Bronchial epithelial cell (primary cell): ENCODE results near the gene ZAR1. TPM values are rescaled to one million over a fixed set of nuclear protein-coding genes. Genes with fewer than 3 reads are reported as not detected.
A peak's percentile ranks its signal among the peaks of the same experiment; 100 is the strongest.
"Not testable (repeated sequence)": the region's sequence is repeated elsewhere in the genome, so short reads cannot be mapped to it uniquely, and the experiment has no call there.

Experiments
- DNase-seq: peaks from one replicate; pipeline ENCODE4 v3.0.0-alpha.2; 2010; ENCODE audit warnings: low read depth
- FAIRE-seq: peaks from 2 replicates; lab custom pipeline; 2011; peaks lifted over from hg19 to GRCh38; lab: Jason Lieb, UNC
- H3K27me3 ChIP-seq: 2 replicates; pipeline ENCODE4 v1.5.1; 2011; ENCODE audit warnings: low read length; ENCODE audit not compliant: control insufficient read depth, insufficient read depth
- H3K36me3 ChIP-seq: 2 replicates; pipeline ENCODE4 v1.5.1; 2011; ENCODE audit warnings: low read length; ENCODE audit not compliant: control insufficient read depth, insufficient read depth
- H3K4me3 ChIP-seq: 2 replicates; pipeline ENCODE4 v1.5.1; 2011; ENCODE audit warnings: mild to moderate bottlenecking, low read depth, low read length, control low read depth
- total RNA-seq: library from RNA; depleted of rRNA; stranded (reverse); fragments of >200 nt; gene quantifications from 2 replicates; pipeline ENCODE4 v1.2.1, GENCODE V29; 2014
- TF ChIP-seq, protein P1 (sequence below): IDR thresholded peaks from 2 replicates; pipeline ENCODE4 v1.5.1; 2011; ENCODE audit warnings: mild to moderate bottlenecking, moderate library complexity, low read length, control low read depth, inconsistent platforms; ENCODE audit not compliant: insufficient read depth, severe bottlenecking

The ZAR1 gene, protein sequence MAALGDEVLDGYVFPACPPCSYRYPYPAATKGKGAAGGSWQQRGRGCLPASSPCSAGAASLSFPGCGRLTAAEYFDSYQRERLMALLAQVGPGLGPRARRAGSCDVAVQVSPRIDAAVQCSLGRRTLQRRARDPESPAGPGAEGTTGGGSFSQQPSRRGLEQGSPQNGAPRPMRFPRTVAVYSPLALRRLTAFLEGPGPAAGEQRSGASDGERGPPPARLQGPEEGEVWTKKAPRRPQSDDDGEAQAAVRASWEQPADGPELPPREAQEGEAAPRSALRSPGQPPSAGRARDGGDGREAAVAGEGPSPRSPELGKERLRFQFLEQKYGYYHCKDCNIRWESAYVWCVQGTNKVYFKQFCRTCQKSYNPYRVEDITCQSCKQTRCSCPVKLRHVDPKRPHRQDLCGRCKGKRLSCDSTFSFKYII
- under 0.01 TPM in 1 of 2 replicates, not detected in the other for total RNA-seq

DNA sequence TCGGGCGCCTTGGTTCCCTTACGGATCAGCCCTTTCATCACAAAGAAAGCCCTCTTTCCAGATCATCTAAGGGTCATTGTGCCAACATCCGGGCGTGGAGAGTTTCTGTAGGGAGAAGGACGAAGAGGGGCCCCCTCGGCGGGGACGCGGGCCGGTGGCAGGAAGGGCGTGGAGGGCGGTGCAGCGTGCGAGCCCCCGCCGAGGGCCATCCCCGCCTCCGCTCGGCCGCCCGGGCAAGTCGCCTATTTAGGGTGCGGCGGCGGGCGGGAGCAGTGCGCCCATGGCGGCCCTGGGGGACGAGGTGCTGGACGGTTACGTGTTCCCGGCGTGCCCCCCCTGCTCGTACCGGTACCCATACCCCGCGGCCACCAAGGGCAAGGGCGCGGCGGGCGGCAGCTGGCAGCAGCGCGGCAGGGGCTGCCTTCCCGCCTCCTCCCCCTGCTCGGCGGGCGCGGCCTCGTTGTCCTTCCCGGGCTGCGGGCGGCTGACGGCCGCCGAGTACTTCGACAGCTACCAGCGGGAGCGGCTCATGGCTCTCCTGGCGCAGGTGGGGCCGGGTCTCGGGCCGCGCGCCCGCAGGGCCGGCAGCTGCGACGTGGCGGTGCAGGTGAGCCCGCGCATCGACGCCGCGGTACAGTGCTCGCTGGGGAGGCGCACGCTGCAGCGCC, at the start of gene ZAR1:
Gene ZAR1 (plus strand): TSS at position 241 of the 668 bp plus-strand sequence. CDS start 40 bp downstream, at position 281.
- H3K36me3 ChIP-seq, result no peaks in the 10 kb centered on the region
- H3K4me3 ChIP-seq, result peak within 1 kb of the TSS; percentile 27
- FAIRE-seq, result no peak
- TF ChIP-seq, protein P1, sequence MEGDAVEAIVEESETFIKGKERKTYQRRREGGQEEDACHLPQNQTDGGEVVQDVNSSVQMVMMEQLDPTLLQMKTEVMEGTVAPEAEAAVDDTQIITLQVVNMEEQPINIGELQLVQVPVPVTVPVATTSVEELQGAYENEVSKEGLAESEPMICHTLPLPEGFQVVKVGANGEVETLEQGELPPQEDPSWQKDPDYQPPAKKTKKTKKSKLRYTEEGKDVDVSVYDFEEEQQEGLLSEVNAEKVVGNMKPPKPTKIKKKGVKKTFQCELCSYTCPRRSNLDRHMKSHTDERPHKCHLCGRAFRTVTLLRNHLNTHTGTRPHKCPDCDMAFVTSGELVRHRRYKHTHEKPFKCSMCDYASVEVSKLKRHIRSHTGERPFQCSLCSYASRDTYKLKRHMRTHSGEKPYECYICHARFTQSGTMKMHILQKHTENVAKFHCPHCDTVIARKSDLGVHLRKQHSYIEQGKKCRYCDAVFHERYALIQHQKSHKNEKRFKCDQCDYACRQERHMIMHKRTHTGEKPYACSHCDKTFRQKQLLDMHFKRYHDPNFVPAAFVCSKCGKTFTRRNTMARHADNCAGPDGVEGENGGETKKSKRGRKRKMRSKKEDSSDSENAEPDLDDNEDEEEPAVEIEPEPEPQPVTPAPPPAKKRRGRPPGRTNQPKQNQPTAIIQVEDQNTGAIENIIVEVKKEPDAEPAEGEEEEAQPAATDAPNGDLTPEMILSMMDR, result no peak
- no peak for DNase-seq
- H3K27me3 ChIP-seq, result peaks cover 23% of the 10 kb centered on the region

DNA sequence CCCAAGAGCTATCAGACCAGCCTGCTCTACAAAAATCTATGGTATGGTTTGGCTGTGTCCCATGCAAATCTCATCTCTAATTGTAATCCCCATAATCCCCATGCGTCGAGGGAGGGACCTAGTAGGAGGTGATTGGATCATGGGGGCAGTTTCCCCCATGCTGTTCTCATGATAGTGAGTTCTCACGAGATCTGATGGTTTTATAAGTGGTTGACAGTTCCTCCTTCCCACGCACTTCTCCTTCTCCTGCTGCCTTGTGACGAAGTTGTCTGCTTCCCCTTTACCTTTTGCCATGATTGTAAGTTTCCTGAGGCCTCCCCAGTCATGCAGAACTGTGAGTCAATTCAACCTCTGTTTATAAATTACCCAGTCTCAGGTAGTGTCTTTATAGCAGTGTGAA, 49.1 kb upstream of the ZAR1 start:
- not testable (repeated sequence) for H3K36me3 ChIP-seq, H3K27me3 ChIP-seq, H3K4me3 ChIP-seq, DNase-seq, FAIRE-seq

DNA sequence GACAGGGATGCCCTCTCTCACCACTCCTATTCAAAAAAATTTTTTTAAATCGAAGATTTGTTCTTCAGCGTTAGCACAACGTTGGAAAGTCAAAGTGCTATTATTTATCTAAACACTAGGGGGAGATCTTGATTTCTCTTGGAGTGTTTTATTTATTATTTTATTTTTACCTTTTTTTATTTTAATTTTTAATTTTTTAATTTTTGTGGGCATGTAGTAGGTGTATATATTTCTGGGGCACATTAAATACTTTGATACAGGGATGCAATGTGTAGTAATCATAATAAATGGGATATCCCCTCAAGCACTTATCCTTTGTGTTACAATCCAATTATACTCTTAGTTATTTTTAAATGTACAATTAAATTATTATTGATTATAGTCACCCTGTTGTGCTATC, 44.3 kb upstream of the ZAR1 start:
- peak; percentile 22 for DNase-seq
- Histone ChIP-seq H3K4me3 (no peak overlapping the region), H3K27me3 (no peaks in the 10 kb centered on the region), H3K36me3 (no peaks in the 10 kb centered on the region)
- FAIRE-seq, result no peak
- TF ChIP-seq, protein P1, result peak; percentile 9

DNA sequence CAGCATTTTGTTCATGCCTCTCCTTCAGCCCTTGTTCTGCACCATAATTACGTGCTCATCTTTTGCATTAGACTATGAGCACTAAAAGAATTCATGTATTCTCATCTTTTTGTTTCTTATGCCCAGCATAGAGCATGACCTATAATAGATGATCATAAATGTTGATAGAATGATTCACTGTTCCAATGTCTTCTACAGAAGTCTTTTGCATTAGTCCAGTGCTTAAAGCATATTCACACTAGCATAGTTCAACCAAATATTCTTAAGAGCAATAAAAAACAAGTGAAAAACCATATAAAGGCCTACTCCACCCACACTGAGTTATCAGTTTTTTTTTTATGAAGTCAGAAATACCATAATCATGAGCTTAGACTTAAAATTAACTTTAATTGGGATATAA, 43.4 kb upstream of the ZAR1 start:
- no peak for DNase-seq
- H3K27me3 ChIP-seq, result no peaks in the 10 kb centered on the region
- TF ChIP-seq, protein P1, result no peak
- no peak overlapping the region for H3K4me3 ChIP-seq
- FAIRE-seq, result no peak
- H3K36me3 ChIP-seq, result no peaks in the 10 kb centered on the region

DNA sequence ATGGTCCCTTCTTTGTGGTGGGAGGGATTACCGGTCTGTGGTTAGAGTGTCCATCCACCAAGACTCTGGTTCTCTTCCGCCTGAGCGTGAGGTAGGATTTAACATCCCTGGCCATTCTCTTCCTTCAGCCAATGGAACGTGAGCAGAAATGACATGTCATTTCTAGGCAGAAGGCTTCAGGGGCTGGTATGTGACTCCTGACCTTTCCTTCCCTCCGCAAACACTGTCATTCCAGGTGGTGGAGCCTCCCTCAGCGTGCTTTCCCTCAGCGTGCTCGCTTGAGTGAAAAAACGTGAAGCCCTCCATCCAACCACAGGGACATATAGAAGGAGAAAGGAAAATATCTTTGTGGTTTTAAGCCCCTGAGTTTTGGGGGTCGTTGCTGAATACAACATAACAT, 40.9 kb upstream of the ZAR1 start:
- DNase-seq, result no peak
- TF ChIP-seq, protein P1, result no peak
- H3K27me3 ChIP-seq, result no peaks in the 10 kb centered on the region
- no peak overlapping the region for H3K4me3 ChIP-seq
- no peak for FAIRE-seq
- no peaks in the 10 kb centered on the region for H3K36me3 ChIP-seq

DNA sequence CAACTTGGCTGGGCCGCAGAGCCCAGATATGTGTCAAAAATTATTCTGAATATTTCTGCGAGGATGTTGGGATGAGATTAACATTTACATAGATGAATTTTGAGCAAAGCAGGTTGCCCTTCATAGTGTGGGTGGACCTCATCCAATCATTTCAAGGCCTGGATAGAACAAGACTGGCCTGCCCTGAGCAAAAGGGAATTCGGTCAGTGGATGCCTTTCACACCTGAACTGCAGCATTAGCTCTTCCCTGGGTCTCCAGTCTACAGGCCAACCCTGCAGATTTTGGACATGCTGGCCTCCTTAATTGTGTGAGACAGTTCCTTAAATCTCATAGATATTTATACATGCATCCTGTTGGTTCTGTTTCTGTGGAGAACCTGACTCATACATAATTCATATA, 39.3 kb upstream of the ZAR1 start:
- FAIRE-seq, result no peak
- no peak for DNase-seq
- Histone ChIP-seq H3K4me3 (no peak overlapping the region), H3K36me3 (no peaks in the 10 kb centered on the region), H3K27me3 (no peaks in the 10 kb centered on the region)
- TF ChIP-seq, protein P1, result no peak

DNA sequence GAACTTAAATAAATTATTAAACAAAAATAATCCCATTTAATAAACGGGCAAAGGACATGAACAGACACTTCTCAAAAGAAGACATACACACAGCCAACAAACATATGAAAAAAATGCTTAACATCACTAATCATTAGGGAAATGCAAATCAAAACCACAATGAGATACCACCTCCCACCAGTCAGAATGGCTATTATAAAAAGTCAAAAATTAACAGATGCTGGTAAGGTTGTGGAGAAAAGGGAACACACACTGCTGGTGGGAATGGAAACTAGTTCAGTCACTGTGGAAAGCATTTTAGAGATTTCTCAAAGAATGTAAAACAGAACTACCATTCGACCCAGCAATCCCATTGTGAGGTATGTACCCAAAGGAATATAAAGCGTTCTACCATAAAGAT, 38.4 kb upstream of the ZAR1 start:
- DNase-seq, H3K4me3 ChIP-seq, H3K36me3 ChIP-seq, H3K27me3 ChIP-seq, FAIRE-seq: not testable (repeated sequence)
